T-helper 17 cell (primary cell): ENCODE measurements around the gene EEF2. TPM values are rescaled to one million over a fixed set of nuclear protein-coding genes. Genes with fewer than 3 reads are reported as not detected.

Source experiments
- ATAC-seq: fragments of 150-1000 bp; cut with Tn5 transposase; 2 replicates; pipeline ENCODE4 v1.10.0; 2021; ENCODE audit warnings: mild to moderate bottlenecking, moderate library complexity
- DNase-seq, 3 donors: peaks; one replicate each; pipeline versions ENCODE4 v3.0.0 to v3.0.0-alpha.2; 2020 to 2021
- H3K9me3 ChIP-seq: one replicate; pipeline ENCODE4 v1.7.0; 2013; ENCODE audit warnings: low read length, mild to moderate bottlenecking; ENCODE audit not compliant: control insufficient read depth, poor library complexity, severe bottlenecking
- H3K27ac Mint-ChIP-seq: one replicate; pipeline ENCODE4 v1.8.0; 2022; ENCODE audit warnings: mild to moderate bottlenecking, moderate library complexity, mixed read lengths
- H3K27me3 Mint-ChIP-seq: one replicate; pipeline ENCODE4 v1.8.0; 2022; ENCODE audit warnings: mixed read lengths
- H3K36me3 Mint-ChIP-seq: one replicate; pipeline ENCODE4 v1.8.0; 2022; ENCODE audit warnings: low read depth, mixed read lengths
- H3K4me1 Mint-ChIP-seq: one replicate; pipeline ENCODE4 v1.8.0; 2022; ENCODE audit warnings: mild to moderate bottlenecking, mixed read lengths
- H3K4me3 Mint-ChIP-seq: one replicate; pipeline ENCODE4 v1.8.0; 2022; ENCODE audit warnings: mild to moderate bottlenecking, moderate library complexity, mixed read lengths
- total RNA-seq, 4 donors: library from RNA in 2 of 4; stranded (reverse) in 2 of 4; gene quantifications; one replicate each; pipeline ENCODE4 v1.2.3 and lab custom pipeline; 2022 to 2026

The EEF2 gene
- total RNA-seq, 2 donors from 2014 or later: 2,788 to 2,859 TPM

DNA sequence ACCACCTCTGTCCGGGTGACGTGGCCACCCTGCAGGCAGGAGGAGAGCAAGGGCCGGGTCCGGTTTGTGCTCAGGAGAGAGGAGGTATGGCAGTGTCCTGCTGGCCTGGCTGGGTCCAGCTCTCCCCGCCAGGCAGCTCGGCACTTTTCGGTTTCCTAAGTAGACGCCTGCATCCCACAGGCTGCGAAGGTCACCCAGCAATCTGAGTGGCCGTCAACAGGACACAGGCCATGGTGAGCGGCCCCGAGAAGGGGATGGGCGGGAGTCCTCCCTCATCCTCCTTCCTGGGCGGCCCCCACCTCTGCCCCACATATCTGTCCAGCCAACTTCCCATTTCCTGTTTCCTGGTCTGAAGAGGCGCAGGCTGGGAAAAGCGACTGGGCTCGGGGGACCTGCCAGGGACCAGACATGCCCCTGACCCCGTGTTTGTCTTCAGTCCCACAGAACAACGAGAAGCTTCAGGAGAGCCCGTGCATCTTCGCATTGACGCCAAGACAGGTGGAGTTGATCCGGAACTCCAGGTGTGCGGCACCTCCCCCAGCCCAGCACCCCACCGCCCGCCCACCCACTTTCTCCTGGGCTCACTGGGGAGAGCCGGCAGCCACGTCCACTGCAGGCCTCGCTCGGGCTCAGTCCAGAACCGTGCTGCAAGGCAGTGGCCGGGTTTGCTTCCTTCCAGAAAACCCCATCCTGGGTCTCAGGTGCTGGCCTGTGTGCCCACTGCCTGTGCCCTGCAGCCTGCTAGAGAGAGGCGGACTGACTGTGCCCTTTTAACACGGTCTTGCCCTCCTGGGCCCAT is 38.5 kb upstream of the EEF2 start:
- ATAC-seq (no peak), DNase-seq (no peak)
- H3K4me1 Mint-ChIP-seq: peaks cover 3% of the 10 kb centered on the region
- H3K27ac Mint-ChIP-seq: no peak overlapping the region
- no peak overlapping the region for H3K4me3 Mint-ChIP-seq
- H3K27me3 Mint-ChIP-seq: no peaks in the 10 kb centered on the region
- H3K9me3 ChIP-seq: no peaks in the 10 kb centered on the region
- H3K36me3 Mint-ChIP-seq: no peaks in the 10 kb centered on the region

DNA sequence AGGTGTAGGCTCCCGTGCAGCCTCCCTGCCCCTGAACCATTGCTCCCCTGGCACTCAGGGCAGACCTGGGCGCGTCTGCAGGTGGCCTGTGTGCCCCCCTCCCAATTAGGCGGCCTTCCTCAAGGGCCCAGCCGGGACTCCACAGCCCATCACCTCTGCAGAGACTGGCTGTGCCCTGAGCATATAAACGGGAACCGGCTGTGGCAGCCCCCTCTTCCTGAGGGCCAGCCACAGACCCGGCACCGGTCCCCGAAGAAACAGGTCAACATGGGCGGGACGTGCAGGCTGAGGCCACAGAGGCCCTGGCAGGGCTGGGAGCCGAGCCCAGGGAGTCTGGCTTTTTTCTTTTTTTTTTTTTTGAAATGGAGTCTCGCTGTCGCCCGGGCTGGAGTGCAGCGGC is 34.3 kb upstream of the EEF2 start:
- H3K9me3 ChIP-seq: no peaks in the 10 kb centered on the region
- no peak overlapping the region for H3K4me3 Mint-ChIP-seq
- ATAC-seq: no peak
- H3K27me3 Mint-ChIP-seq: no peaks in the 10 kb centered on the region
- peak overlapping the region; percentile 67 for H3K27ac Mint-ChIP-seq
- H3K4me1 Mint-ChIP-seq: peaks cover 14% of the 10 kb centered on the region
- no peaks in the 10 kb centered on the region for H3K36me3 Mint-ChIP-seq
- no peak for DNase-seq

DNA sequence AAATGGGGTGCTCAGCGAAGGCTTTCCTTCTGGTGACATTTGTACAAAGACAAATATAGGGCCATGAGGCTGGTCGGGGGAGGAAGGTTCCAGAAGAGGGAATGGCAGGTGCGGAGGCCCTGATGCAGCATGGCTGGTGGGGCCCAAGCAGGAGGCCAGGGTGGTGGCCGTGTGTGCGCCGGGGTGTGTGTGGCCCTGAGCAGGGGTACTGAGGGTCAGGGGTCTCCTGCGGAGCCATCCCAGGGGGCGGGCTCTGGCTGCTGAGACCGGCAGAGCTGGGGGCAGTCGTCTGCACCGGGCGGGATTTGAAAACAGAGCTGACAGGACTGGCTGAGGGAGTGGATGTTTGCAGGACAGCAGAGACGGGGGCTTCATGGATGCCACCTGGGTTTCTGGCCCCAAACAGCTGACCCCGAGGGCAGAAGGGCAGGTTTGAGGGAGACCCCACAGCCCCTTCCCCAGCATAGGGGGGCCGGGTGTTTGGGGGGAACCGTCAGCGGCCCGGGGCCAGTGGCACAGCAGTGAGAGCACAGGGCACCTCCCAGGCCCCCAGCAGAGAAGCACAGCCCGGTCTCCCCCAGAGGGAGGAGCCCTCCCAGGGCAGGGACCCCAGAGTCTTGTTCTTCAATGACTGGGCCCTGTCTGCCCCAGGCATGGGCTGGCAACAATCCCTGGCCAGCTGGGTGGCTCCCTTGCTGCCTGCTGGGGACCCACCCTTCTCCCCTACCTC is 33.7 kb upstream of the EEF2 start:
- ATAC-seq: no peak
- Mint-ChIP-seq H3K27me3 (no peaks in the 10 kb centered on the region), H3K4me1 (peaks cover 14% of the 10 kb centered on the region), H3K27ac (no peak overlapping the region), H3K4me3 (no peak overlapping the region), H3K36me3 (no peaks in the 10 kb centered on the region)
- no peaks in the 10 kb centered on the region for H3K9me3 ChIP-seq
- no peak for DNase-seq

DNA sequence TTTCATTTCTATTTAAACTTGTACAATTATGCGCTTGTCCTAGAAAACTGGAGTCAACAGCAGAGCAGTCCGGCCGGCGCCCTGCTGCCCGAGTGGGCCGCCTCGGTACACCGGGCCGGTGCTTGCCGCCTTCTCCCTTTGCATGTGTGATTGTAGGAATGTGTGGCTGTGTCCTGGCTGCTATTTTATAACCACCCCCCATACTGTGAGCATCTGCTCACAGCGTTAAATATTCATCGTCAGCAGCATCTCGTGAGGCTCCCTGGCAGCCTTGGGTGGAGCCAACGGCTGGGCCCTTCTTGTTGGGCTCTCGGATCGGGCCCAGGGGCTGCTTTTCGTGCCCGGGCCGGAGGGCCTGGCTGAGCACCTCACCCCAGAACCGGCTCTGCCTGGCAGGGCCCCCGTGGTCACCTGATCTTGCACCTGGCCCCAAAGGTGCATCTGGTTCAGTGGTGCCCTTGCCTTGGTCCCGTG is 32.9 kb upstream of the EEF2 start:
- Mint-ChIP-seq H3K4me3 (no peak overlapping the region), H3K36me3 (no peaks in the 10 kb centered on the region), H3K27me3 (no peaks in the 10 kb centered on the region), H3K27ac (no peak overlapping the region), H3K4me1 (peaks cover 15% of the 10 kb centered on the region)
- no peak for DNase-seq
- ATAC-seq: no peak
- no peaks in the 10 kb centered on the region for H3K9me3 ChIP-seq

DNA sequence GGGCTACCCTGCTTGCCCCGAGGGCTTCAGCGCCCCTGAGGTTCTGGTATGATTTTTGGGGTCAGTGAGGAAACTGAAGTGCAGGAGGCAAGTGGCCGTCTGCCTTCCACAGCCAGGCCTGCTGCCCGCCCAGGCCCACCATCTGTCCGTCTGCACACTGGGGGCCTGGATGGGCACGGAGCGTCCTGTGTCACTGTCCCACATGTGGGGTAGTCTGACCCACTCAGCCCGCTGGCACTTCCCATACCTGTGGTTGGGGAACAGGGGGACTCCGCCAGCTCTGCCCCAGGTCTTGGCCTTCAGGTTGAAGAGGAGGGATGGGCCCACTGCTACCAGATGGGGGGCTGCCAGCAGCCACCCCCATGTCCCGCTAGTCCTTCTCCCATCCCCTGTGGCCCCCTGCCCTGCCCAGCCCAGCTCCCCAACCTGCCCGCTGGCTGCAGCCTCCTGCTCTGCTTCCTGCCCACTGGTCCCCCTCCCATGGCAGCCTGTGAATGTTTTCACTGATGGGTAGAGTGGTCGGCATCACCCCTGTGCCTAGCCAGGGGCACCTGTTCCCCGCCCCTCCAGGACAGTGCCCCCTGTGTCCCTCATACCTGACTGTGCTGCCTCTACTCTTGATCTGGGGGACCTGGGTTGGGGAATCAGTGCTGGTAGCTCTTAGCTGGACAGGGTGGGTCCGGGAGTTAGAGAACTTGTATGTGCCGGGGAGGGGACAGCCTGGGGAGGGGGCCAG is 31.8 kb upstream of the EEF2 start:
- Mint-ChIP-seq H3K27ac (no peak overlapping the region), H3K4me3 (no peak overlapping the region), H3K36me3 (no peaks in the 10 kb centered on the region), H3K27me3 (no peaks in the 10 kb centered on the region), H3K4me1 (peaks cover 20% of the 10 kb centered on the region)
- ATAC-seq (no peak), DNase-seq (no peak)
- no peaks in the 10 kb centered on the region for H3K9me3 ChIP-seq

DNA sequence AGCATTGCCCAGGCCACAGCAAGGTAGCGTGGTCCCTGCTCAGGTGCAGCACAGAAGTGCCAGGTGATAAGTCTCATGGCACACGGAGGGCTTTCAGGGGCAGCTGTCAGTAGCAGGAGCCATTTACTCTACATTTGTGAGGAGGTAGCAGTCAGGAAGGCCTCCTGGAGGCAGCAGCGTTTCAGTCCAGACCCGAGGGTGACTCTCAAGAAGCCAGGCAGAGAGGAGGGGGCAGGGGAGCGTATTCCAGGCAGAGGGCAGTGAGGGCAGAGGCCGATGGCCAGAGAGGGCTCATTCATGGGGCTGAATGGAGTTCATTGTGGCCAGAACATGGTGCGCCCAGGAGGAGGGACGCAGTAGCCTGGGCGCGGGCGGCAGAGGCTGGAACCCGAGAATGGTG is 31.2 kb upstream of the EEF2 start:
- Mint-ChIP-seq H3K4me1 (peaks cover 20% of the 10 kb centered on the region), H3K36me3 (no peaks in the 10 kb centered on the region), H3K4me3 (no peak overlapping the region), H3K27ac (no peak overlapping the region), H3K27me3 (no peaks in the 10 kb centered on the region)
- DNase-seq: no peak
- ATAC-seq: no peak
- H3K9me3 ChIP-seq: no peaks in the 10 kb centered on the region

DNA sequence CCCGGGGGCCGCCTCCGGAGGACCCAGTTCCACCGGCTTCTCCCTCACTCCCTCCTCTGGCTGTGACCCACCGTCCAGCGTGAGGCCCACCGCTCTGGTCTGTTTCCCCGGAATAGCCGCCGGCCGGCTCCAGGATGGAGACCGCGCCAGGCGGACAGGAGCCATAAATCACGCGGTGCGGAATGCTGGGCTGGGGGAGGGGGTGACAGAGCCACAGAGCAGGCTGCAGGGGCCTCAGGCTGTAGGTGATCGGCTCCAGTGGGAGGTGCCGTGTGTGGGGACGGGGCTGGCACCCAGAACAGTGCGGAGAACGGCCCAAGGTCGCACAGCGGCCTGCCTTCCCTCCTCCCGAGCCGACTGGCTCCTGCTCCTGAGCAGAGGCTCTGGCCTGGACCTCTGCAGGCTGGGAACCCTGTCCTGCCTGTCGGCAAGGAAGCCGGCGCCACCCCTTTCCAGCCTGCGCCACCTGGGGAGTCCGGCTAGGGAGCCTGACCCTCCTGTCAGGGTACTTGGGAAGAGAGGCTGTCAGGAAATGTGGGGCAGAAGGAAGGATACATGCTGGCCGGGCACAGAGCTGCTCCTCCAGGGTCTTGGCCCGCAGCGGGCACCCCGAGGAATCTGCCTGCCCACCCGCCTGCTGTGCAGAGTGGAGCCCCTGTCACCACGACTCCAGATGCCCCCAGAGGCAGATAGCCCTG is 30.6 kb upstream of the EEF2 start:
- no peaks in the 10 kb centered on the region for H3K36me3 Mint-ChIP-seq
- DNase-seq: no peak
- H3K9me3 ChIP-seq: no peaks in the 10 kb centered on the region
- peaks cover 24% of the 10 kb centered on the region for H3K4me1 Mint-ChIP-seq
- no peak overlapping the region for H3K4me3 Mint-ChIP-seq
- no peak for ATAC-seq
- H3K27ac Mint-ChIP-seq: no peak overlapping the region
- H3K27me3 Mint-ChIP-seq: no peaks in the 10 kb centered on the region

DNA sequence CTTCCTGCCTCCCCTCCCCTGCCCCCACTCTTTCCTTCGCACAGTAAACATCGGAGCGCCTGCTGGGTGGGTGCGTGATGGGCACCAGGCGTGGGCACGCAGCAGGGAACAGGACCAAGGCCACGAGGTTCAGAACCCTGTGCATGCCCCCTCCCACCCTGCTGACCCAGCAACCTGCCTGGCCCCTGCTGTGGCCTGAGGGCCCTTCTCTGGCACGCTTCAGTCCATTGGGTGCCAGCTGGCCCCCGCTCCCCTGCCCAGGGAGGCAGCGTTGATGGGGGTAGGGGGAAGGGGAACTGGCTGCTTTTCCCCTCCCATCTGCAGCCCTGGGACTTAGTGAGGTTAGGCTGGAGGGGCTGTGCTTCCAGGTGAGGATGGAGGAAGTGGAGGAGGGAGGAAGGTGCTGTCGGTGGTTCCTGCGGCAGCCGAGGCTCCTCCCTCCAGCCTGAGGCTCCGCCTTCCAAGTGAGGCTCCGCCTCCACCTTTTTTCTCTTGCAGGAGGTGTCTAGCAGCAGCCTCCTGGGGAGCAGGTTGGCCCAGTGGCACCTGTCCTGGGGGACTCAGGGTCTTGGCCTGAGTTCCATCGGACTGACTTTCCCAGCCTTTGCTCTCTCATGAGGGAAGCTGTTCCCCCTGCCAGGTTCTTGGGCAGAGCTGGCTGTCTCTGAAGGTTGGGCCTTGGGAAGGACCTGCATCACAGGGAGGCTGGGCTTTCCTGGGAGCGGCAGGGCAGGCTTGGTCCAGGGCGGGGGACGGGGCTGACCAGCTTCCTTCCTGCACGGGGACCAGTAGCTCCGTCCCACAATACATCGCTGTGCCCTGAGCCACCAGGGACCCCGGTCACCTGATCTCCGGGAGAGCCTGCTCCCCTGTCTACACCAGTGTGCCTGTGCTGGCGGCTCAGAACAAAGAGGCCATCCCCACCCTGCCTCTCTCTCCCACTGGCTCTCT is 29.6 kb upstream of the EEF2 start:
- peaks cover 22% of the 10 kb centered on the region for H3K4me1 Mint-ChIP-seq
- no peak overlapping the region for H3K4me3 Mint-ChIP-seq
- no peaks in the 10 kb centered on the region for H3K36me3 Mint-ChIP-seq

DNA sequence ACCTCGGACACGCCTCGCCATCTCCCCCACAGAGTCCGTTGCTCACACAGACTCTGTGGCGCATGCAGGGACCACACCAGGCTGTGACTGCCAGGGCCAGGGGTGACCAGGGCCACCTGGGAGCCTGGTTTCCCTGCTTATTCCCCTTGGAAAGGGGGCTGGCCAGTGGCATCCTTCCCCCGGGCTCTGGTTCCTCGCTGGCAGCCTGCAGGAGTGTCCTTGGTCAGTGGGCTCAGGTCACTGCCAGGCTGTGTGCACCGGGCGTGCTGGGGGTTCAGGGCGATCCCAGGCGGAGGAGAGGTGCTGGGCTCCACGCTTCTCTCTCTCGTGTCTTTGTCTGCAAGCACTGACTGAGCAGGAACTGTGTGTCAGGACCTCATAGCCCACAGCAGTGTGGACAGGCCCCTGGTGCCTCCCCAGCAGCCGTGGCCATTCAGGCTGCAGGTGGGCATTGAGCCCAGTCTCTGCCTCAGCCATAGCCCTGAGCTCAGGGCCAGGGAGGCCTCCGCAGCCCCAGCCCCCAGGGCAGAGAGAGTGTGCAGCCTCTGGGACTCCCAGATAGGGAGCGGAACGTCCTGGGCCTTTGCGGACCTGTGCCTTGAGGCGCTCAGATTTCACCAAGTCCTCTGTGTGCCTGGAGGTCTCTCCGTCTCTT is 28.8 kb upstream of the EEF2 start:
- H3K27ac Mint-ChIP-seq: no peak overlapping the region

More for the DNA sequence above, 29.6 kb upstream of the EEF2 start:
- H3K27me3 Mint-ChIP-seq: no peaks in the 10 kb centered on the region
- DNase-seq (peak in 1 of 3 donors; percentile 29), ATAC-seq (peak; percentile 61)
- no peak overlapping the region for H3K27ac Mint-ChIP-seq
- H3K9me3 ChIP-seq: no peaks in the 10 kb centered on the region

DNA sequence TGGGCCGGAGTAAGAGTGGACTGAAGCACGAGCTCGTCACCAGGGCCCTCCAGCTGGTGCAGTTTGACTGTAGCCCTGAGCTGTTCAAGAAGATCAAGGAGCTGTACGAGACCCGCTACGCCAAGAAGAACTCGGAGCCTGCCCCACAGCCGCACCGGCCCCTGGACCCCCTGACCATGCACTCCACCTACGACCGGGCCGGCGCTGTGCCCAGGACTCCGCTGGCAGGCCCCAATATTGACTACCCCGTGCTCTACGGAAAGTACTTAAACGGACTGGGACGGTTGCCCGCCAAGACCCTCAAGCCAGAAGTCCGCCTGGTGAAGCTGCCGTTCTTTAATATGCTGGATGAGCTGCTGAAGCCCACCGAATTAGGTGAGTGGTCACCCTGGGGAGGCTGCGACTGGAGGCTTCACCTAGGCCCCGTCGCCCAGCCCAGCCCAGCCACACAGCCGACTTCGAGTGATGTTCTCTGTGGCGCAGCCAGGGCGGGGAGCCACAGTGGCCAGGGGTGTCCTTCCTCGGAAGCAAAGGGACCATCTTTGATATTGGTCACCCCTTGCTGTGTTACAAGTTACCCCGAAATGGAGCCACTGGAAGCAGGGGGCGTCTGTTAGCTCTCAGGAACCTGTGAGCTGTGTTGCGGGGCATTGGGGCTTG is 27.8 kb upstream of the EEF2 start:
- H3K4me1 Mint-ChIP-seq: peaks cover 24% of the 10 kb centered on the region
- DNase-seq (no peak), ATAC-seq (no peak)
- no peaks in the 10 kb centered on the region for H3K27me3 Mint-ChIP-seq
- H3K36me3 Mint-ChIP-seq: no peaks in the 10 kb centered on the region
- no peak overlapping the region for H3K27ac Mint-ChIP-seq
- no peaks in the 10 kb centered on the region for H3K9me3 ChIP-seq
- H3K4me3 Mint-ChIP-seq: no peak overlapping the region

More for the DNA sequence above, 28.8 kb upstream of the EEF2 start:
- Mint-ChIP-seq H3K4me1 (peaks cover 23% of the 10 kb centered on the region), H3K4me3 (no peak overlapping the region), H3K27me3 (no peaks in the 10 kb centered on the region), H3K36me3 (no peaks in the 10 kb centered on the region)
- ATAC-seq: no peak
- DNase-seq: no peak
- no peaks in the 10 kb centered on the region for H3K9me3 ChIP-seq

DNA sequence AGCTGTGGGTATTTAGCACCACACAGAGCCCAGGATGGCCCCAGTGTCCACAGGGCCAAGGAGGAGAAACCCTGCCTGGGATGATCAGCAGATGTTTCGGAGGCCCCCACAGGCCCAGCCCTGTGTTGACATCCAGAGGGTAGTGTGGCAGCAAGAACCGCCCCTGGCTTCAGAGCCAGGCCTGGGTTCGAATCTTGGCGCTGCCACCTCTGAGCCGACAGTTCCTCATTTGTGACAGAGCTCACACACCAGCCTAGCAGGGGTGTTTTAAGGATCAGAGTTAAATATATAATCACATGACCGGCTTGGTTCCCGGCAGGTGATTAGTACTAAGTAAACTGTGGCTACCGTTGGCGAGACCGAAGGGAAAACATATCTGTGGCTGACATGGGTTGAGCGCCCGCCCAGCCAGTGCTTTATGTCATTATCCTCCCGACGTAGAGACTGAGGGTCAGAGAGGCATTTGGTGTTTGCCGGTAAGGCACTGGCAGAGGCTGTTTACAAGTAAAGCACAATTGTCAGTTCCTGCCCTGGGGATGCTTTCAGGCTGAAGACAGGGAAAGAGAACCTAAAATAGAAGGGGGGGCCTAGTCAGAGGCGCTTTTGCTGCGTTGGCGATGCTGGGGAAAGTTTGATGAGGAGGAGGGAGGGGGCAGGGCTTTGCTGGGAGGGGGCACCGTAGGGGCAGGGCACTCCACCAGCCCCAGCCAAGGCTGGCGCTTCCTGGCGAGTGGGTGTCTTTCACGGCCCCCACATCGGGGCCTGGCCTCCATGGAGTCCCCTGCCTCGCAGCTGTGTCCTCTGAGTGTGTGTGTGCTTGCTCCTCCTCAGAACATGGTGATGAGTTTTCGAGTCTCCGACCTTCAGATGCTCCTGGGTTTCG is 27.1 kb upstream of the EEF2 start:
- peaks cover 23% of the 10 kb centered on the region for H3K4me1 Mint-ChIP-seq
- no peak overlapping the region for H3K27ac Mint-ChIP-seq
- DNase-seq (no peak), ATAC-seq (no peak)
- H3K9me3 ChIP-seq: no peaks in the 10 kb centered on the region
- no peaks in the 10 kb centered on the region for H3K27me3 Mint-ChIP-seq
- H3K4me3 Mint-ChIP-seq: no peak overlapping the region
- no peaks in the 10 kb centered on the region for H3K36me3 Mint-ChIP-seq
